DMS114 treated with DMSO at 0.1 percent for 48 hours (cell line): ENCODE measurements around the gene HES6.

Experiments
- DNase-seq: peaks from one replicate; lab custom pipeline; 2025; ENCODE audit not compliant: unreplicated experiment; lab: John Stamatoyannopoulos, UW

Gene HES6

DNA sequence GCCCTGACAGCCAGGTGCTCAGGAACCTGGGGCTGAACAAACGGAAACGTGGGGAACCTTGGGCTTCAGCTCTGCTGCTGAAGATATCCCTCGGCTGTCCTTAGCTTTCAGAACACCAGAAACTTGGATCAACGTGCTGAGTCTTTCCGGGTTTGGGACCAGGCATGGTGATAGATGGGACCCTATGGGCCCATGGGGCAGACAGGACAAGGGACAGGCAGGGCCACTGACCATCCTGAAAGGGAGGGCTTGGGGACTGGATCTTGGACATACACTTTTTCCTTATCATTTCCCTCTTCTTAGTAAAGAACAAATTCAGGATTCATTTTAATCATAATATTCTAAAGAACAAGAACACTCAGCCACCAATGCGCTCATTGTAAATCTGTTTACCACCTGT is 16.3 kb upstream of the HES6 start:
- DNase-seq = no peak

GRCh38 chr2:238255636-238256035 is 15.8 kb upstream of the HES6 start:
- DNase-seq = no peak

DNA sequence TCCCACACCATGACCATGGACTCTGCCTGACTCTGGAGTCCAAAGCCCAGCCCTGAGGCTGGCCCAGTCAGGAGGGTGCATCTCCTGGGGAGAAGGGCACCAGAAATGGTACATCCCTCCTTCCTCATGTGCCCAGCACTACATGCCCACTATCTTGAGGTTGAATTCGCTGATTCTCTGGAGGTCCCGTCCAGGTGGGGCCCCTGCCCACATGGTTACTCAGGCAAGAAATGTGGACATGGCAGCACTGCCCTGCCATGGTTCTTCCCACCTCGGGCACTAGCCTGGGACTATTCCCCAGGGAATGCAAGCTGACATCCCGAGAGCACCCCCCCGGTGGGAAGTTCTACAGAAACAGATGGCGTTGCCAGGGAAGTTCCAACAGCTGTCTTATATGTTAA is 15.3 kb upstream of the HES6 start:
- no peak for DNase-seq

DNA sequence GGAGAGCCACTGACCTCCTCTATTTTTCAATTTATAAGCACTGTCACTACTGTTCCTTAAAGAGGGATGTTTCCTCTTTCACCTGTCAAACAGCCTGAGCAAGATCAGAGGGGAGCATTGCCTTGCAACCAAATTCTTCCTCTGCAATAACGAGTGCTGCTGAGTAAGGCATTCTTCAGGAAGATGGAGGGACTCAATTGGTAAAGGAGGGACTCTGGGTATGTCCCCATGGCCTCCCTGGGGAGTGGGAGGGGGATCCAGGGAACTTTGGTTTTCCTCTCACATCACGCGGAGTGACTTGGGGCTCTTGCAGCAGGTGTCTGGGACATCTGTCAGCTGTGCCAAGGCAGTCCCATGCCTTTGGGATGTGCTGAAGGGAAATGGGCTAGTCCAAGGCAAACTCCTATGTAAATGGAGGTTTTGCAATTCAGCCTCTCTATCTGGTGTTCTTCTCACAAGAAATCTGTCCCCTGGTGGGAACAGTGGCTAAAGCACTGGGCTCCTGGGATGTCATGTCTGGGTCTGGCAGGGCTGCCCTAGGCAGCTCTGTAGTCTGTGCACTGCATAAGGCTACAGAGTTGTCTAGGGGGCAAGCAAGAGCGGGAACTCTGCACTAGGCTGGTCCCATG is 14.4 kb upstream of the HES6 start:
- no peak for DNase-seq

- DNase-seq = no peak
Measured at GRCh38 chr2:238252766-238253630, 13.2 kb upstream of the HES6 start.

DNA sequence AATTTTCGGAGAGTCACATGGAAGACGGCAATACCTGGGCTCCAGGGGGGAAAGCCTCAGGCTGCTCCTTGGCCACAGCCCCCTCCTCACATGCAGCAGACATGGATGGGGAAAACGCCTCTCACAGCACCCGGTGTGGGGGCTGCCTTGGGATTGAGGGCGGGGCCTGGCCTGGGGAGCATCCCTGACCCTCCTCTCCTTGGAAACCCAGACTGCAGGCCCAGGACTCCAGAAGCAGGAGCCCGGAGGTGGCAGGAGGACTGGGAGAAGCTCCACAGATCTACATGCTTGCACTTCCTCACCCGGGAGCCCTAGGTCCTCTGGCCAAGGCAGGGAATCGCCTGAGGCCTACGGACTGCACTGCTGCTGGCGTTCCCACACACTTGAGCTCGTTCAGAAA is 12.1 kb upstream of the HES6 start:
- DNase-seq = no peak

GRCh38 chr2:238251331-238251730 is 11.5 kb upstream of the HES6 start:
- no peak for DNase-seq

GRCh38 chr2:238250896-238251295 is 11.1 kb upstream of the HES6 start:
- DNase-seq = no peak

- DNase-seq = no peak
Measured at GRCh38 chr2:238247841-238248453, 8.1 kb upstream of the HES6 start.

DNA sequence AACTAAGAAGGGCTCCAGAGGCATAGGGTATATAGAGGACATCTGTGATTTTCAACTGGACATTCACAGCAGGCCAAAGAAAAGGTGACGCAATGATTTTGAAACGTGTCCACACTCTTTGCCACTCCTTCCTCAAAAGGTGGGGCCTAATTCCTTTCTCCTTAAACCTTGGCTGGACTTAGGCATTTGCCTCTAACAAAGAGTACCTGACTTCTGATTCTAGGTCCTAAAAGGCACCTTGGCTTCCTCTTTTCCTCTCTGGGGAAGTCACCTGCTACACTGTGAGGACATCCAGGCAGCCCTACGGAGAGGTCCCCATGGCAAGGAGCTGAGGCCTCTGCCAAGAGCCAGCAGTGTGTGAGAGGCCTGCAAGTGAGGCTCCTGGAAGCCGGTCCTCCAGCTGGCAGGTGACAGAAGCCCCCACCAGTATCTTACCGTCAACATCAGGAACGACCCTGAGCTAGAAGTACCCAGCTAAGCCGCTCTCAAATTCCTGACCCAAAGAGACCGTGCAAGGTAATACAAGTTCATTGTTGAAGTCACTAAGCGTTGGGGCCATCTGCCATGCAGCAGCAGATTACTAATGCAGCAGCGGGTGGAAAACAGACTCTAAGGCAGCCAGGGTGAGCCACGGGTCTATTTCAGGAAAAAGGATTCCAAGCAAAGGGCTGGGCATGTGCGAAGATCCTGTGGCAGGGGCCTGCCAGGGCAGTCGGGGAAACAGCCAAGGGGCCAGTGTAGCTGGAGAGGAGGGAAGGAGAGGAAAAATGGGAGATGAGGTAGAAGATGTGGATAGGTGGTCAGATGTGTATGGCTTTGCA is 7.4 kb upstream of the HES6 start:
- no peak for DNase-seq

DNA sequence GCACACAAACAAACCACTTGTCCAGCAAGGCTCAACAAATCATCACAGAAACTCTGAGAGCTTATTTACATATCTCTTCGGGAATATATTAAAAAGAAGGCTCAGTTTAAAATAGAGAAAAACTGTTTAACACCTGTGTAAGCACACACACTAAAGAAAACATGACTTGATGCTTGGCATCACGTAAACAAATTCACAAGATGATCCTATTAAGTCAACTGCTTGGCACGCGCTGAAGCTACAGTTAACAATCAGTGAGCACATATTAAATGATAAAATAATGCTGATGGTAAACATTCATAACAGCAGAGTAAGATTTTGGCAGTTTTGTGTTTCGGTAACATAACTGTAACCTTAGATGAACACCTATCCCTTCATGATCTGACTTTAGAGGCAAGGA is 4.3 kb upstream of the HES6 start:
- no peak for DNase-seq

GRCh38 chr2:238243496-238244076 is 3.7 kb upstream of the HES6 start:
- no peak for DNase-seq

- DNase-seq = no peak
Measured at GRCh38 chr2:238242731-238243495, 3.1 kb upstream of the HES6 start.

- no peak for DNase-seq
Measured at GRCh38 chr2:238241970-238242369, 2.1 kb upstream of the HES6 start.

DNA sequence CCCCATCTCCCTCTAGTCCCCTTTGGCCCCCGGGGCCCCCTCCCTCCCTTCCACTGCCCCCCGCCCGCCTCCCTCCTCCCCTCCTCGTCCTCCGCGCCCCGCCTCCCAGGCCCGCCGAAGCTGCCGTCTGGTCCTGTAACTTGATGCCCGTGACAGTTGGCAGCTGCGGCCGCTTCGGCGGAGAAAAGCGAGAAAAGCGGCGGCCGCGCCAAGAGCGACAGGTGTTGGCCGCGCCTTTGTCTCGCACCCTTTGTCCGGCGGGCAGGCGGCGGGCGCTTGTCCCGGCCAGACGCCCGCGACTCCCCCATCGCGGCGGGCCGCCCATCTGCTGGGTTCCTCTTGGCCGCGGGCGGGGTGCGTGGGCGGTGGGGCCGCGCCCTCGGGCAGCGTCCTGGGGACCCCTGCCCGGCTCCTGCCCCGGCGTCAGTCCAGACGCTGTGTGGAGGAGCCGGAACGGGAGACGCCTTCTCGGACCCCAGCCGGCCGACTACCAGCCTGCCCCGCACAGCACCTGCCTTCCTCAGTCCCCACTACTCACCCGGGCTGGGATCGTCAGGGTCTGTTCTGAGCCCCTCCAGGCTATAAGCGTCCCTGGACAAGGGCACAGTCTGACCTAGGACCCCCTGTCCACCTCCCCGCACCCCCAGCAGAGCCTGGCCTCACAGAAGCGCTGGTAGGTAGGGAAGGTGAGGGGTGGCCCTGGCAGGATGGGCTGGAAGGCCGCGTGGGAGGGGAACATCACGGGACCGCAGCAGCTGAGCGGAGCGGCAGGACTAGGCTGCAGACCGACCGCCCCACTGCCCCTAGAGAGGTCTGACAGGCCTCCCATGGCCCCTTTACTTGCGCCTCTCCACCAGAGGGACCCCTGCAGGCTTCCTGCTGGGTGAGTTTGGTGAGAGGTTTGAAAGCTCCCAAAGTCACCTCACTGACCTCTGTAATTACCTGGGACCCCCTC is 1.2 kb upstream of the HES6 start:
- DNase-seq = no peak

GRCh38 chr2:238239543-238239862 is 335 bp downstream of the HES6 start:
- no peak for DNase-seq

DNA sequence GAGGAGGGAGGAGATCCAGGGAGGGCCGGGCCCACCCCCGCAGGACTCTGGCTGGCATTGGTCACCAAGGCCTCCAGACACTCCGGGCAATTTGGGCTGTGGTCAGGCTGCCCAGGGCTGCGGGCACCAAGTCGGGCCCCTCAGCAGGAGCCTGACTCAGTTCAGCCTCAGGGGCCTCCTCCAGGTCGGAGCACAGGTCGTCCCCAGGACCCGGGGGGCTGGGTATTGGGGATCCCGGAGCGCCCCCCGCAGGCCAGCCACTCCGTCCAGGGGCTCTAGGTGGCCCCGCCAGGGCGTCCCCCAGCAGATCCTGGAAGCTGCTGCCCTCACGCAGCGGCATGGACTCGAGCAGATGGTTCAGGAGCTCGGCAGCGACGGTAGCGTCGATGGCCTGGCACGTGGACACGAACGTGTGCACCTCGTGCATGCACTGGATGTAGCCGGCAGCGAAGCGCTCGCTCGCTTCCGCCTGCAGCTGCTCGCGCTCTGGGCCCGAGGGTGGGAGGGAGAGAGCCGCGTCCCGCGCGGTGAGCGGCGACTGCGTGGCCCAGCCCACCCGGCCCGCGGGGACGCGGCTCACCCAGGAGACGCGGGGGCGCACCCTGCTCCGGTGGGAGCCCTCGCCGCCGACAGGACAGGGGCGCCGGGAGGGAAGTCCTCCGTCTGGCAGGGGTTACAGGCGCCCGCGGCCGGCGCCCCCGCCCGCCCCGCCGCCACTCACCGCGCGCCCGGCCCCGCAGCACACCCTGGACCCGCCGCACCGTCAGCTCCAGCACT is 884 bp downstream of the HES6 start:
- DNase-seq = no peak

- DNase-seq = no peak
Measured at GRCh38 chr2:238238311-238238765, 1.5 kb downstream of the HES6 start.
